Activated T-helper 2 cell treated with anti-CD3 and anti-CD28 coated beads, Interferon-gamma antibody, Interleukin-2, Interleukin-4, amounts not matched to agents 10 μg/mL and 5 μg/mL and 100 μg/mL, durations not matched to agents 14 hours and 24 hours and 36 hours (primary cell): ENCODE results near the gene C13orf46. TPM values are rescaled to one million over a fixed set of nuclear protein-coding genes. Genes with fewer than 3 reads are reported as not detected.
A peak's percentile ranks its signal among the peaks of the same experiment; 100 is the strongest.
"Not testable (repeated sequence)": the region's sequence is repeated elsewhere in the genome, so short reads cannot be mapped to it uniquely, and the experiment has no call there.

ENCODE experiments used
- DNase-seq: peaks from one replicate; pipeline ENCODE4 v3.0.0; 2021; ENCODE audit warnings: low spot score
- H3K27ac Mint-ChIP-seq: one replicate; pipeline ENCODE4 v1.8.0; 2021; ENCODE audit warnings: mixed read lengths
- H3K27me3 Mint-ChIP-seq: one replicate; pipeline ENCODE4 v1.8.0; 2021; ENCODE audit warnings: low read depth, mixed read lengths
- H3K36me3 Mint-ChIP-seq: one replicate; pipeline ENCODE4 v1.8.0; 2021; ENCODE audit warnings: low read depth, mixed read lengths
- H3K4me1 Mint-ChIP-seq: one replicate; pipeline ENCODE4 v1.8.0; 2021; ENCODE audit warnings: low read depth, mixed read lengths
- H3K4me3 Mint-ChIP-seq: one replicate; pipeline ENCODE4 v1.8.0; 2021; ENCODE audit warnings: low read depth, mild to moderate bottlenecking, moderate library complexity, mixed read lengths
- H3K9me3 Mint-ChIP-seq: one replicate; pipeline ENCODE4 v1.8.0; 2021; ENCODE audit warnings: mixed read lengths
- intact Hi-C: fragments of 100-400 bp; cut with micrococcal nuclease; formaldehyde crosslinking; loops from one replicate; pipeline ENCODE4 v1.15.1; 2023
- total RNA-seq: library from RNA; stranded (reverse); gene quantifications from 2 replicates; pipeline ENCODE4 v1.2.3, GENCODE V29; 2022

C13orf46 gene
- total RNA-seq, 1 donor from 2014 or later, result 0.27 TPM

GRCh38 chr13:113918580-113918979, 55.3 kb downstream of the C13orf46 start:
- H3K9me3 Mint-ChIP-seq, result peaks cover 15% of the 10 kb centered on the region
- no peak overlapping the region for H3K27ac Mint-ChIP-seq
- no peaks in the 10 kb centered on the region for H3K36me3 Mint-ChIP-seq
- no peak overlapping the region for H3K4me3 Mint-ChIP-seq
- H3K4me1 Mint-ChIP-seq, result no peaks in the 10 kb centered on the region
- intact Hi-C loops, result no loop called here
- H3K27me3 Mint-ChIP-seq, result peaks cover 10% of the 10 kb centered on the region
- no peak for DNase-seq

- DNase-seq, result no peak
- H3K4me3 Mint-ChIP-seq, result no peak overlapping the region
- H3K27ac Mint-ChIP-seq, result no peak overlapping the region
- H3K36me3 Mint-ChIP-seq, result no peaks in the 10 kb centered on the region
- peaks cover 13% of the 10 kb centered on the region for H3K27me3 Mint-ChIP-seq
- no peaks in the 10 kb centered on the region for H3K4me1 Mint-ChIP-seq
- intact Hi-C loops, result no loop called here
- H3K9me3 Mint-ChIP-seq, result peaks cover 15% of the 10 kb centered on the region
Observed at GRCh38 chr13:113917594-113918371, 56.1 kb downstream of the C13orf46 start.

- intact Hi-C loops, result no loop called here
- Mint-ChIP-seq H3K4me3 (no peak overlapping the region), H3K27me3 (peaks cover 20% of the 10 kb centered on the region), H3K4me1 (peaks cover 2% of the 10 kb centered on the region), H3K36me3 (no peaks in the 10 kb centered on the region), H3K9me3 (peaks cover 11% of the 10 kb centered on the region), H3K27ac (no peak overlapping the region)
- DNase-seq, result no peak
Observed at GRCh38 chr13:113917096-113917495, 56.8 kb downstream of the C13orf46 start.

- peaks cover 23% of the 10 kb centered on the region for H3K27me3 Mint-ChIP-seq
- no peak overlapping the region for H3K27ac Mint-ChIP-seq
- peak; percentile 2 for DNase-seq
- peaks cover 2% of the 10 kb centered on the region for H3K4me1 Mint-ChIP-seq
- intact Hi-C loops, result no loop called here
- no peaks in the 10 kb centered on the region for H3K36me3 Mint-ChIP-seq
- H3K4me3 Mint-ChIP-seq, result no peak overlapping the region
- peaks cover 3% of the 10 kb centered on the region for H3K9me3 Mint-ChIP-seq
Observed at GRCh38 chr13:113916330-113916815, 57.5 kb downstream of the C13orf46 start.

- DNase-seq, result peak; percentile 2
- Mint-ChIP-seq H3K9me3 (no peaks in the 10 kb centered on the region), H3K4me3 (no peak overlapping the region), H3K36me3 (no peaks in the 10 kb centered on the region), H3K27me3 (peaks cover 28% of the 10 kb centered on the region), H3K4me1 (peaks cover 2% of the 10 kb centered on the region), H3K27ac (no peak overlapping the region)
- intact Hi-C loops, result no loop called here
Observed at GRCh38 chr13:113915786-113916329, 58.0 kb downstream of the C13orf46 start.

DNA sequence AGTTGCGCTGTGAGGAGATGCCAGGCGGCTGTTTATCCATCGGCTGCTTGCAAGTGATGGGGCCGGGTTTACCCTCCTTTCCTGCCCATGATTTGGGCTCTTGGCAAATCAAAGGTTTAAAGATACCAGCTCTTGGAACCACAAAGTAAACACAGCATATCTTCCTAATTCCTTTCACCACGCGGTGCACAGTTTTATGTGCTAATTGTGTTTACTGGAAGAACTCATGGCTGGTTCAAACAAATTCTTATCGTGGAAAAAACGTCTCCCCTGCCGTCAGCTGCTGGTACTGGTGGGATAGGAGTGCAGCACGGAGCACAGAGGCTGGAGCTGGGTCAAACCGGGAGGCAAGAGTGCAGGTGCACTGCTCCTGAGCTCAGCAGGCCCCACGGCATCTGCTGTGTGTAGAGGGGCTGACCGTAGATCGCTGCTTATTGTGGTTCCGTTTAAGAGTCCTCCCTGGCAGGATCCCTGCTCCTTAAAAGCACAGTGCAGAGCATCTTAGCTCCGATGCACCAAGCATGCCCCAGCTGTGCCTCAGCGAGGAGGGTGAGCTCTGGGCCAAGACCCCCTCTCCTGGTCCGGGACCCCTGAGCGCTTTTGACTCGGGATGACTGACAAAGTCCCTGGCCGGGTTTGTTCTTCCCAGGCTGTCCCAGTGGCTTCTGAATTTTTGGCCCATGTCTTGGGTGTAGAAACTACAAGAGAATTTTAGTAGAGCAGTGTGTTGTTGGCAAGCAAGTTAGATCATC, 58.7 kb downstream of the C13orf46 start:
- no peaks in the 10 kb centered on the region for H3K36me3 Mint-ChIP-seq
- peaks cover 2% of the 10 kb centered on the region for H3K4me1 Mint-ChIP-seq
- intact Hi-C loops, result no loop called here
- H3K9me3 Mint-ChIP-seq, result no peaks in the 10 kb centered on the region
- H3K27ac Mint-ChIP-seq, result no peak overlapping the region
- peak; percentile 2 for DNase-seq
- H3K27me3 Mint-ChIP-seq, result peaks cover 34% of the 10 kb centered on the region
- no peak overlapping the region for H3K4me3 Mint-ChIP-seq

DNA sequence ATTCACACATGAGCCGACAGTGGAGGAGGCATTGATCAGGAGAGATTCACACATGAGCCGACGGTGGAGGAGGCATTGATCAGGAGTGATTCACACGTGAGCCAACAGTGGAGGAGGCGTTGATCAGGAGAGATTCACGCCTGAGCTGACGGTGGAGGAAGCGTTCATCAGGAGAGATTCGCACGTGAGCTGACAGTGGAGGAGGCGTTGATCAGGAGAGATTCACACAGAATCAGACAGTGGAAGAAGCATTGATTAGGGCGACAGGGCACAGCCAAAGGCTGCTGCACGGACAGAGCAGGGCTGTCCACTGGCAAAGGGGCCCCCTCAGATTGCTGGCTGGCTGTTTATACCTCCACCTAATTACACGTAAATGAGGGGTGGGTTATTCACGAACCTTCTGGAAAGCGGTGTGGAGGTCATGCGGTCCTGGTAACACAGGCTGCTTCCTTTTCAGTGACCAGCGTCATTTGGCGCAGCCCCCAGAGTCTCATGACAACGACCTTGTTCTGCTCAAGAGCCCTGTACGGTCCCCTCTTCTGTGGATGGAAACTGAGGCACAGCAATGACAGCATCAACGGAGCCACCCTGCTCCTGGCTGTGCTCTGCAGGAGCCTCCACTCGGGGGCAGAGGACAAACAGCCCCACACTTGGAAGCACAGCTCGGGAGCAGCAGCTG, 59.4 kb downstream of the C13orf46 start:
- DNase-seq, result peak; percentile 3
- Mint-ChIP-seq H3K9me3 (no peaks in the 10 kb centered on the region), H3K27ac (no peak overlapping the region), H3K4me3 (no peak overlapping the region), H3K27me3 (peaks cover 38% of the 10 kb centered on the region), H3K4me1 (peaks cover 2% of the 10 kb centered on the region), H3K36me3 (no peaks in the 10 kb centered on the region)
- intact Hi-C loops, result no loop called here

GRCh38 chr13:113913838-113914237, 60.0 kb downstream of the C13orf46 start:
- H3K4me3 Mint-ChIP-seq, H3K27ac Mint-ChIP-seq, H3K9me3 Mint-ChIP-seq, intact Hi-C loops, H3K4me1 Mint-ChIP-seq, H3K36me3 Mint-ChIP-seq: not testable (repeated sequence)
- peak; percentile 2 for DNase-seq
- H3K27me3 Mint-ChIP-seq, result peaks cover 44% of the 10 kb centered on the region

GRCh38 chr13:113913408-113913807, 60.5 kb downstream of the C13orf46 start:
- H3K27ac Mint-ChIP-seq, H3K4me1 Mint-ChIP-seq, H3K36me3 Mint-ChIP-seq, H3K4me3 Mint-ChIP-seq, H3K9me3 Mint-ChIP-seq, intact Hi-C loops: not testable (repeated sequence)
- peak; percentile 2 for DNase-seq
- peaks cover 48% of the 10 kb centered on the region for H3K27me3 Mint-ChIP-seq

DNA sequence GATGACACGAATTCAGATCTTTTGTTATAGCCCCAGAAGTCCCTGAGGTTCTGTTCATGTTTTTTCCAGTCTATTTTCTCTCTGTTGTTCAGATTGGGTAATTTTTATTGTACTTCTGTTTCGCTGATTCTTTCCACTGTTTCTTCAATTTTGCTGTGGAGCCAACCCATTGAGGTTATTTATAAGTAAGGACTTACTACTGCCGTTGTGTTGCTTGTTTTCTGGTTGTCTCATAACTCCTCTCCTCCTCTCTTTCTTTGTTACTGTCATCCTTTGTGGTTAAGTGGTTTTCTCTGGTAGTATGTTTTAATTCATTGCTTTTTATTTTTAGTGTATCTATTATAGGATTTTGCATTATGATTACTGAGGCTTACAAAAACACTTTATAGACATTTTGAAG, 61.3 kb downstream of the C13orf46 start:
- peaks cover 54% of the 10 kb centered on the region for H3K27me3 Mint-ChIP-seq
- H3K4me3 Mint-ChIP-seq, result no peak overlapping the region
- intact Hi-C loops, result no loop called here
- no peaks in the 10 kb centered on the region for H3K36me3 Mint-ChIP-seq
- no peak overlapping the region for H3K27ac Mint-ChIP-seq
- DNase-seq, result no peak
- no peaks in the 10 kb centered on the region for H3K9me3 Mint-ChIP-seq
- H3K4me1 Mint-ChIP-seq, result peaks cover 2% of the 10 kb centered on the region

- intact Hi-C loops, result no loop called here
- DNase-seq, result peak; percentile 3
- H3K36me3 Mint-ChIP-seq, result no peaks in the 10 kb centered on the region
- no peak overlapping the region for H3K4me3 Mint-ChIP-seq
- peaks cover 50% of the 10 kb centered on the region for H3K27me3 Mint-ChIP-seq
- H3K4me1 Mint-ChIP-seq, result peaks cover 2% of the 10 kb centered on the region
- H3K9me3 Mint-ChIP-seq, result no peaks in the 10 kb centered on the region
- no peak overlapping the region for H3K27ac Mint-ChIP-seq
Observed at GRCh38 chr13:113907635-113908617, 66.0 kb downstream of the C13orf46 start.

DNA sequence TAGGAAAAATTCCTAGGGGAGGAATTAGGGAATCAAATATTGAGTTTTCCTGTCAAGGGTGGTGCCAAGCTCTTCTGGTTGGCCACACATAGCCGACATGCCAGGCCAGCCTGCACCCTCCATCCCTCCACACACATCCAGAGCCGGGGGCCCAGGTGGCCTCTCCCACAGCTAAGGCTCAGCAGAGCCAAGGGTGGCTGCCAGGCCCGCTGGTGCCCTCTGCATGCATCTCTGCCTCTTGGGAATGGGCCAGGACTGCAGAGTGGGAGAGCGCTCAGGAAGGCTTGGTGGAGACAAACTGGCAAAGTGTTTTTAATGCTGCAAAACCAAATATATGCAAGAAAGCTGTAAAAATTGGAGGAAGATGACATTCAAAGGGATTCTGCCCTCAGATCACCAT, 67.3 kb downstream of the C13orf46 start:
- Mint-ChIP-seq H3K9me3 (no peaks in the 10 kb centered on the region), H3K4me3 (no peak overlapping the region), H3K36me3 (no peaks in the 10 kb centered on the region), H3K4me1 (no peaks in the 10 kb centered on the region), H3K27me3 (peaks cover 39% of the 10 kb centered on the region), H3K27ac (no peak overlapping the region)
- intact Hi-C loops, result no loop called here
- DNase-seq, result peak; percentile 0
